GM21723 (cell line): ENCODE data around the gene YOD1.
"Not testable (repeated sequence)": the region's sequence is repeated elsewhere in the genome, so short reads cannot be mapped to it uniquely, and the experiment has no call there.

Experiments
- ATAC-seq: cut with Tn5 transposase; IDR thresholded peaks from one replicate; pipeline ENCODE4 v1.9.1; 2021; ENCODE audit warnings: mild to moderate bottlenecking, moderate library complexity; ENCODE audit not compliant: unreplicated experiment

Gene YOD1

GRCh38 chr1:207050480-207051190 lies 373 bp downstream of the YOD1 start:
- peak; percentile 50 for ATAC-seq

GRCh38 chr1:207049974-207050391 lies 1.0 kb downstream of the YOD1 start:
- no peak for ATAC-seq

- ATAC-seq: no peak
Measured at GRCh38 chr1:207049514-207049913, 1.5 kb downstream of the YOD1 start.

GRCh38 chr1:207049054-207049453 lies 2.0 kb downstream of the YOD1 start:
- no peak for ATAC-seq

- ATAC-seq: no peak
Measured at GRCh38 chr1:207048041-207048440, 3.0 kb downstream of the YOD1 start.

GRCh38 chr1:207047505-207047904 lies 3.5 kb downstream of the YOD1 start:
- ATAC-seq: no peak

- no peak for ATAC-seq
Measured at GRCh38 chr1:207045453-207045852, 5.6 kb downstream of the YOD1 start.

- ATAC-seq: not testable (repeated sequence)
Measured at GRCh38 chr1:207041397-207041796, 9.6 kb downstream of the YOD1 start.

GRCh38 chr1:207040181-207040533 lies 10.9 kb downstream of the YOD1 start:
- no peak for ATAC-seq

- ATAC-seq: no peak
Measured at GRCh38 chr1:207039380-207040180, 11.4 kb downstream of the YOD1 start.

- ATAC-seq: no peak
Measured at GRCh38 chr1:207036865-207037264, 14.1 kb downstream of the YOD1 start.

- ATAC-seq: no peak
Measured at GRCh38 chr1:207035877-207036551, 15.0 kb downstream of the YOD1 start.

GRCh38 chr1:207034998-207035397 lies 16.0 kb downstream of the YOD1 start:
- ATAC-seq: no peak

- no peak for ATAC-seq
Measured at GRCh38 chr1:207034208-207034607, 16.8 kb downstream of the YOD1 start.

- ATAC-seq: no peak
Measured at GRCh38 chr1:207033302-207033701, 17.7 kb downstream of the YOD1 start.

- ATAC-seq: no peak
Measured at GRCh38 chr1:207032528-207033017, 18.4 kb downstream of the YOD1 start, which contains the start of gene C1orf116. Gene C1orf116 (minus strand): TSS chr1:207032756. CDS start chr1:207027598, 5,158 bp downstream.

GRCh38 chr1:207031632-207032264 lies 19.3 kb downstream of the YOD1 start:
- ATAC-seq: no peak

GRCh38 chr1:207031016-207031415 lies 20.0 kb downstream of the YOD1 start:
- ATAC-seq: no peak

- no peak for ATAC-seq
Measured at GRCh38 chr1:207030522-207031009, 20.4 kb downstream of the YOD1 start.

- ATAC-seq: no peak
Measured at GRCh38 chr1:207029701-207030521, 21.1 kb downstream of the YOD1 start.
